Measurements from ENCODE around the gene IL25.
"Not testable (repeated sequence)": the region's sequence is repeated elsewhere in the genome, so short reads cannot be mapped to it uniquely, and the experiment has no call there.

IL25 gene

GRCh38 chr14:23399591-23399990, 27.0 kb downstream of the IL25 start:
- Mint-ChIP-seq H3K4me1 (ENCODE audit: low read depth) (peaks cover 15% of the 10 kb centered on the region), H3K36me3 (ENCODE audit: low read depth) (no peaks in the 10 kb centered on the region), H3K4me3 (no peak overlapping the region), H3K27me3 (no peaks in the 10 kb centered on the region), H3K27ac (no peak overlapping the region), H3K9me3 (no peaks in the 10 kb centered on the region)
- intact Hi-C loops (cut with micrococcal nuclease): no loop called here

- peaks cover 15% of the 10 kb centered on the region for H3K4me1 Mint-ChIP-seq (ENCODE audit: low read depth)
- not testable (repeated sequence) for H3K27ac Mint-ChIP-seq
Observed at GRCh38 chr14:23400496-23401149, 28.0 kb downstream of the IL25 start.

GRCh38 chr14:23401291-23401690, 28.7 kb downstream of the IL25 start:
- no peaks in the 10 kb centered on the region for H3K27me3 Mint-ChIP-seq
- intact Hi-C loops (cut with micrococcal nuclease): no loop called here

More at GRCh38 chr14:23400496-23401149, 28.0 kb downstream of the IL25 start:
- H3K27me3 Mint-ChIP-seq; intact Hi-C loops (cut with micrococcal nuclease); H3K4me3 Mint-ChIP-seq; H3K36me3 Mint-ChIP-seq (ENCODE audit: low read depth); H3K9me3 Mint-ChIP-seq: not testable (repeated sequence)

GRCh38 chr14:23402296-23403138, 29.9 kb downstream of the IL25 start:
- Mint-ChIP-seq H3K36me3 (ENCODE audit: low read depth) (no peaks in the 10 kb centered on the region), H3K4me3 (no peak overlapping the region), H3K4me1 (ENCODE audit: low read depth) (peaks cover 15% of the 10 kb centered on the region), H3K9me3 (no peaks in the 10 kb centered on the region), H3K27ac (no peak overlapping the region), H3K27me3 (no peaks in the 10 kb centered on the region)
- intact Hi-C loops (cut with micrococcal nuclease): no loop called here

More at GRCh38 chr14:23401291-23401690, 28.7 kb downstream of the IL25 start:
- H3K27ac Mint-ChIP-seq: no peak overlapping the region
- H3K9me3 Mint-ChIP-seq: no peaks in the 10 kb centered on the region
- peaks cover 15% of the 10 kb centered on the region for H3K4me1 Mint-ChIP-seq (ENCODE audit: low read depth)
- no peak overlapping the region for H3K4me3 Mint-ChIP-seq
- no peaks in the 10 kb centered on the region for H3K36me3 Mint-ChIP-seq (ENCODE audit: low read depth)

- no peak overlapping the region for H3K27ac Mint-ChIP-seq
- intact Hi-C loops (cut with micrococcal nuclease): no loop called here
- no peaks in the 10 kb centered on the region for H3K36me3 Mint-ChIP-seq (ENCODE audit: low read depth)
- no peaks in the 10 kb centered on the region for H3K9me3 Mint-ChIP-seq
- H3K4me1 Mint-ChIP-seq (ENCODE audit: low read depth): peaks cover 15% of the 10 kb centered on the region
- H3K4me3 Mint-ChIP-seq: no peak overlapping the region
- H3K27me3 Mint-ChIP-seq: no peaks in the 10 kb centered on the region
Observed at GRCh38 chr14:23403139-23403438, 30.5 kb downstream of the IL25 start.

GRCh38 chr14:23403908-23404307, 31.3 kb downstream of the IL25 start:
- intact Hi-C loops (cut with micrococcal nuclease): no loop called here
- Mint-ChIP-seq H3K9me3 (no peaks in the 10 kb centered on the region), H3K27ac (no peak overlapping the region), H3K4me3 (no peak overlapping the region), H3K4me1 (ENCODE audit: low read depth) (peaks cover 15% of the 10 kb centered on the region), H3K36me3 (ENCODE audit: low read depth) (no peaks in the 10 kb centered on the region), H3K27me3 (peaks cover 1% of the 10 kb centered on the region)

- H3K4me1 Mint-ChIP-seq (ENCODE audit: low read depth): peaks cover 15% of the 10 kb centered on the region
- no peak overlapping the region for H3K27ac Mint-ChIP-seq
- no peaks in the 10 kb centered on the region for H3K36me3 Mint-ChIP-seq (ENCODE audit: low read depth)
- no peak overlapping the region for H3K4me3 Mint-ChIP-seq
- H3K9me3 Mint-ChIP-seq: no peaks in the 10 kb centered on the region
- H3K27me3 Mint-ChIP-seq: peaks cover 1% of the 10 kb centered on the region
- intact Hi-C loops (cut with micrococcal nuclease): no loop called here
Observed at GRCh38 chr14:23404331-23404900, 31.8 kb downstream of the IL25 start.

GRCh38 chr14:23405096-23405495, 32.5 kb downstream of the IL25 start:
- no peak overlapping the region for H3K4me3 Mint-ChIP-seq

GRCh38 chr14:23405516-23406025, 33.0 kb downstream of the IL25 start:
- no peaks in the 10 kb centered on the region for H3K9me3 Mint-ChIP-seq
- no peak overlapping the region for H3K4me3 Mint-ChIP-seq
- intact Hi-C loops (cut with micrococcal nuclease): no loop called here
- H3K36me3 Mint-ChIP-seq (ENCODE audit: low read depth): no peaks in the 10 kb centered on the region
- peaks cover 15% of the 10 kb centered on the region for H3K4me1 Mint-ChIP-seq (ENCODE audit: low read depth)
- H3K27ac Mint-ChIP-seq: no peak overlapping the region
- peaks cover 3% of the 10 kb centered on the region for H3K27me3 Mint-ChIP-seq

More at GRCh38 chr14:23405096-23405495, 32.5 kb downstream of the IL25 start:
- intact Hi-C loops (cut with micrococcal nuclease): no loop called here
- H3K36me3 Mint-ChIP-seq (ENCODE audit: low read depth): no peaks in the 10 kb centered on the region
- H3K9me3 Mint-ChIP-seq: no peaks in the 10 kb centered on the region
- peaks cover 15% of the 10 kb centered on the region for H3K4me1 Mint-ChIP-seq (ENCODE audit: low read depth)
- peaks cover 1% of the 10 kb centered on the region for H3K27me3 Mint-ChIP-seq
- H3K27ac Mint-ChIP-seq: no peak overlapping the region

- Mint-ChIP-seq H3K4me3 (no peak overlapping the region), H3K4me1 (ENCODE audit: low read depth) (peaks cover 15% of the 10 kb centered on the region), H3K36me3 (ENCODE audit: low read depth) (no peaks in the 10 kb centered on the region), H3K9me3 (no peaks in the 10 kb centered on the region), H3K27ac (no peak overlapping the region), H3K27me3 (peaks cover 3% of the 10 kb centered on the region)
- intact Hi-C loops (cut with micrococcal nuclease): no loop called here
Observed at GRCh38 chr14:23406244-23406643, 33.6 kb downstream of the IL25 start.

- no peaks in the 10 kb centered on the region for H3K9me3 Mint-ChIP-seq
- H3K27me3 Mint-ChIP-seq: peaks cover 3% of the 10 kb centered on the region
- intact Hi-C loops (cut with micrococcal nuclease): no loop called here
- no peak overlapping the region for H3K27ac Mint-ChIP-seq
- H3K4me1 Mint-ChIP-seq (ENCODE audit: low read depth): peaks cover 10% of the 10 kb centered on the region
- H3K36me3 Mint-ChIP-seq (ENCODE audit: low read depth): no peaks in the 10 kb centered on the region
- H3K4me3 Mint-ChIP-seq: no peak overlapping the region
Observed at GRCh38 chr14:23406725-23407355, 34.2 kb downstream of the IL25 start.

- Mint-ChIP-seq H3K36me3 (ENCODE audit: low read depth) (no peaks in the 10 kb centered on the region), H3K27ac (no peak within 1 kb of the TSS), H3K4me3 (no peak within 1 kb of the TSS), H3K27me3 (peaks cover 3% of the 10 kb centered on the region), H3K4me1 (ENCODE audit: low read depth) (peaks cover 5% of the 10 kb centered on the region), H3K9me3 (no peaks in the 10 kb centered on the region)
- intact Hi-C loops (cut with micrococcal nuclease): no loop called here
Observed at GRCh38 chr14:23407516-23408306, 35.1 kb downstream of the IL25 start, which contains the start of gene MYH6. Gene MYH6 (minus strand): TSS chr14:23408273. CDS start chr14:23407223, 1,050 bp downstream.

- intact Hi-C loops (cut with micrococcal nuclease): no loop called here
Observed at GRCh38 chr14:23408307-23408630, 35.7 kb downstream of the IL25 start.

More at GRCh38 chr14:23408307-23408630, 35.7 kb downstream of the IL25 start:
- H3K4me3 Mint-ChIP-seq: no peak overlapping the region
- peaks cover 3% of the 10 kb centered on the region for H3K27me3 Mint-ChIP-seq
- no peaks in the 10 kb centered on the region for H3K4me1 Mint-ChIP-seq (ENCODE audit: low read depth)
- no peaks in the 10 kb centered on the region for H3K36me3 Mint-ChIP-seq (ENCODE audit: low read depth)
- H3K27ac Mint-ChIP-seq: no peak overlapping the region
- H3K9me3 Mint-ChIP-seq: no peaks in the 10 kb centered on the region

All from dendritic cell treated with granulocyte-macrophage colony-stimulating factor and Interleukin-4, amounts not matched to agents 40 ng/mL and 50 ng/mL, for 4 days (primary cell).